GM12874 (cell line): Measurements from ENCODE around the gene RAB8B.

Source experiments
- CTCF ChIP-seq: IDR thresholded peaks from 2 replicates; pipeline ENCODE4 v1.5.1; 2011; ENCODE audit warnings: low read depth, mild to moderate bottlenecking, control low read depth, low read length, moderate library complexity; ENCODE audit not compliant: insufficient read depth

The RAB8B gene

GRCh38 chr15:63191895-63192618 is 2.7 kb downstream of the RAB8B start:
- TF ChIP-seq CTCF: no peak

- no peak for TF ChIP-seq CTCF
These were observed 3.3 kb downstream of the RAB8B start for GRCh38 chr15:63192619-63193206.

GRCh38 chr15:63194302-63194701 is 4.9 kb downstream of the RAB8B start:
- no peak for TF ChIP-seq CTCF

GRCh38 chr15:63194880-63195568 is 5.6 kb downstream of the RAB8B start:
- TF ChIP-seq CTCF: no peak

- TF ChIP-seq CTCF: no peak
These were observed 6.2 kb downstream of the RAB8B start for GRCh38 chr15:63195569-63196015.

- no peak for TF ChIP-seq CTCF
These were observed 7.4 kb downstream of the RAB8B start for GRCh38 chr15:63196842-63197241.

GRCh38 chr15:63197626-63198025 is 8.2 kb downstream of the RAB8B start:
- TF ChIP-seq CTCF: no peak
